Upper lobe of left lung (tissue), 6 donors: ENCODE data around the gene WDR83. TPM values are rescaled to one million over a fixed set of nuclear protein-coding genes. Genes with fewer than 3 reads are reported as not detected.
"Not testable (repeated sequence)": the region's sequence is repeated elsewhere in the genome, so short reads cannot be mapped to it uniquely, and the experiment has no call there.

ENCODE experiments used
- ATAC-seq, 2 donors: fragments of 200-7000 bp; cut with Tn5 transposase; one replicate each; pipeline ENCODE4 v1.9.1; 2022; ENCODE audit warnings: mild to moderate bottlenecking in 2 of 2, moderate library complexity in 2 of 2; ENCODE audit not compliant: low FRiP score in 2 of 2
- DNase-seq, 2 donors: peaks; one replicate each; pipeline ENCODE4 v3.0.0-alpha.2; 2019 to 2020
- H3K27ac ChIP-seq, 4 donors: fragments of 200-600 bp; sonication (generic); one replicate each; pipeline ENCODE4 v1.5.1; 2016 to 2019
- H3K27me3 ChIP-seq, 4 donors: fragments of 200-600 bp; sonication (generic); one replicate each; pipeline ENCODE4 v1.5.1; 2017 to 2019
- H3K36me3 ChIP-seq, 4 donors: fragments of 200-600 bp; sonication (generic); one replicate each; pipeline ENCODE4 v1.5.1; 2016 to 2019
- H3K4me1 ChIP-seq, 4 donors: fragments of 200-600 bp; sonication (generic); one replicate each; pipeline ENCODE4 v1.5.1; 2018 to 2019
- H3K4me3 ChIP-seq, 4 donors: fragments of 200-600 bp; sonication (generic); one replicate each; pipeline ENCODE4 v1.5.1; 2017 to 2019; ENCODE audit warnings: mild to moderate bottlenecking in 2 of 4, moderate library complexity in 1 of 4
- H3K9me3 ChIP-seq, 4 donors: fragments of 200-600 bp; sonication (generic); one replicate each; pipeline ENCODE4 v1.5.1; 2018 to 2019
- CTCF ChIP-seq, 6 experiments: fragments of 450-650 bp in 4 of 6; fragments of 200-600 bp in 2 of 6; sonication (generic) in 2 of 6; IDR thresholded peaks; one replicate each; pipeline ENCODE4 v1.5.1; 2016 to 2019; ENCODE audit warnings: antibody characterized with exemption in 6 of 6
- EP300 ChIP-seq, 4 donors: sonication (generic); formaldehyde crosslinking; IDR thresholded peaks; one replicate each; pipeline ENCODE4 v1.5.1; 2017; ENCODE audit warnings: antibody characterized with exemption in 4 of 4, control low read depth in 2 of 4
- POLR2A ChIP-seq, 4 donors: fragments of 450-650 bp; IDR thresholded peaks; one replicate each; pipeline ENCODE4 v1.5.1; 2016 to 2017; ENCODE audit warnings: antibody characterized with exemption in 4 of 4, mild to moderate bottlenecking in 2 of 4
- POLR2AphosphoS5 ChIP-seq, 2 donors: sonication (generic); formaldehyde crosslinking; IDR thresholded peaks; one replicate each; pipeline ENCODE4 v1.5.1; 2017; ENCODE audit warnings: antibody characterized with exemption in 2 of 2
- WGBS, 2 donors: methylation state at CpG; one replicate each; pipeline ENCODE4 v1.1.5; 2017 to 2018; 5-methylcytosine and 5-hydroxymethylcytosine counted together
- total RNA-seq, 6 donors: library from RNA; depleted of rRNA in 4 of 6; stranded (reverse); fragments of >200 nt in 4 of 6; gene quantifications; one replicate each; pipeline versions ENCODE4 v1.1.0 to v1.2.1, GENCODE V29; 2016 to 2021
- donor health status: DM: no; HTN: no; CAD: no; lungs with moderate emphysema.
- donor health status: DM: no; HTN: yes; CAD: no; lungs with severe emphysema.

Gene WDR83
- total RNA-seq, 6 donors from 2014 or later = 6.1 to 12.9 (median 8.4) TPM

GRCh38 chr19:12706332-12706718 is 39.7 kb downstream of the WDR83 start:
- peaks cover 55 to 100% (median 86%) of the 10 kb centered on the region in 4 donors for H3K36me3 ChIP-seq

DNA sequence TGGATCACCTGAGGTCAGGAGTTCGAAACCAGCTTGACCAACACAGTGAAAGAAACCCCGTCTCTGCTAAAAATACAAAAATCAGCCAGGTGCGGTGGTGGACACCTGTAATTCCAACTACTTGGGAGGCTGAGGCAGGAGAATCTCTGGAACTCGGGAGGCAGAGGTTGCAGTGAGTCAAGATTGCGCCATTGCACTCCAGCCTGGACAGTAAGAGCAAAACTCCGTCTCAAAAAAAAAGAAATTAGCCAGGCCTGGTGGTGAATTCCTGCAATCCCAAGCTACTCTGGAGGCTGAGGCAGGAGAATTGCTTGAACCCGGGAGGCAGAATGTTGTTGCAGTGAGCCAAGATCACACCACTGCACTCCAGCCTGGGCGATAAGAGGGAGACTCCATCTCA is 42.0 kb downstream of the WDR83 start:
- no peaks in the 10 kb centered on the region for H3K27me3 ChIP-seq
- 94 to 97% methylated on average over 8 of the region's 8 CpGs for WGBS, 2 donors
- H3K9me3 ChIP-seq = no peaks in the 10 kb centered on the region
- H3K4me3 ChIP-seq = no peak overlapping the region
- H3K4me1 ChIP-seq = no peaks in the 10 kb centered on the region
- no peak overlapping the region for H3K27ac ChIP-seq
- no peak for DNase-seq
- peaks cover 50 to 97% (median 80%) of the 10 kb centered on the region in 4 donors for H3K36me3 ChIP-seq
- ATAC-seq = no peak
- TF ChIP-seq EP300 (IDR thresholded peaks at IDR 0.05) (no peak), POLR2A (IDR thresholded peaks at IDR 0.05) (no peak), CTCF (IDR thresholded peaks at IDR 0.05) (no peak), POLR2AphosphoS5 (IDR thresholded peaks at IDR 0.05) (no peak)

More at GRCh38 chr19:12706332-12706718, 39.7 kb downstream of the WDR83 start:
- WGBS, 2 donors = 96 to 98% methylated on average over 13 of the region's 13 CpGs
- no peaks in the 10 kb centered on the region for H3K4me1 ChIP-seq
- H3K27me3 ChIP-seq = no peaks in the 10 kb centered on the region
- no peaks in the 10 kb centered on the region for H3K9me3 ChIP-seq
- TF ChIP-seq EP300 (IDR thresholded peaks at IDR 0.05) = no peak
- TF ChIP-seq POLR2A (IDR thresholded peaks at IDR 0.05) = no peak
- no peak for TF ChIP-seq POLR2AphosphoS5 (IDR thresholded peaks at IDR 0.05)
- no peak for TF ChIP-seq CTCF (IDR thresholded peaks at IDR 0.05)
- H3K4me3 ChIP-seq = no peak overlapping the region
- DNase-seq (no peak), ATAC-seq (no peak)
- H3K27ac ChIP-seq = no peak overlapping the region

DNA sequence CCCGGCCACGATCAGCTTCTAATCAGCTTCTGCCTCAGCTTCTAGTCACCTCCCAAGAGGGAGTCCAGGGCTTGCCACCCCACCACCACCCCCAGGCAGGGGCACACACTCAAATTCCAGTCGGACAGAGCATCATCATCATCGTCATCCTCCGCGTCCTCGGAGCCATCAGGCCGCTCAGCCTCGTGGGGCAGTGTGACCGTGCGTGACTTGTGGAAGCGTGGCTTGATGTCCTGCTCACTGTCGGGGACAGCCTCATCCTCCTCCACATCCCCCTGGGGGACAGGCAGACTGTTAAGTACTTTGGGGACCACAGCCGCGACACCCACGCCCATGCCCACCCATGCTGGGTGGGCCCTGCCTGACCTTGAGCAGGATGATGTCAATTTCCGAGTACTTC is 44.6 kb downstream of the WDR83 start:
- Histone ChIP-seq H3K27ac (no peak overlapping the region), H3K4me1 (no peaks in the 10 kb centered on the region), H3K4me3 (no peak overlapping the region), H3K9me3 (no peaks in the 10 kb centered on the region), H3K27me3 (no peaks in the 10 kb centered on the region), H3K36me3 (peaks cover 38 to 97% (median 79%) of the 10 kb centered on the region in 4 donors)
- TF ChIP-seq CTCF (IDR thresholded peaks at IDR 0.05) (no peak), POLR2A (IDR thresholded peaks at IDR 0.05) (no peak), EP300 (IDR thresholded peaks at IDR 0.05) (no peak), POLR2AphosphoS5 (IDR thresholded peaks at IDR 0.05) (no peak)
- ATAC-seq = no peak
- WGBS, 2 donors = 96% methylated on average over 17 of the region's 17 CpGs; no CpG with 5 or more reads in 1 of the 2 donors
- DNase-seq = no peak

- WGBS, 2 donors = 61 to 91% methylated on average over 3 to 11 of the region's 14 CpGs
- not testable (repeated sequence) for H3K4me1 ChIP-seq, H3K4me3 ChIP-seq, H3K9me3 ChIP-seq, H3K27ac ChIP-seq, ATAC-seq, H3K27me3 ChIP-seq
- DNase-seq = peak in 1 of 2 donors; percentile 44
- TF ChIP-seq CTCF (IDR thresholded peaks at IDR 0.05) = peak; percentile 15 to 57 (median 34)
- H3K36me3 ChIP-seq = peaks cover 39 to 96% (median 77%) of the 10 kb centered on the region in 4 donors
Observed at GRCh38 chr19:12712077-12712476, 45.5 kb downstream of the WDR83 start.

- not testable (repeated sequence) for H3K4me1 ChIP-seq, ATAC-seq, H3K27me3 ChIP-seq, H3K27ac ChIP-seq, H3K4me3 ChIP-seq, H3K9me3 ChIP-seq, DNase-seq
- WGBS, 2 donors = 96 to 98% methylated on average over 9 of the region's 9 CpGs
- H3K36me3 ChIP-seq = peaks cover 36 to 93% (median 78%) of the 10 kb centered on the region in 4 donors
Observed at GRCh38 chr19:12713304-12713703, 46.7 kb downstream of the WDR83 start.
